Stimulated activated naive B cell treated with anti-CD40 and anti-IgM and Interleukin-4, amounts not matched to agents 10 μg/mL and 1 μg/mL and 100 μg/mL, for 72 hours (primary cell): ENCODE results near the gene USPL1.

Experiments used
- ATAC-seq, 2 donors: fragments of 150-1000 bp; cut with Tn5 transposase; replicated peaks; 2 replicates each; pipeline ENCODE4 v1.10.0; 2021; ENCODE audit warnings: moderate library complexity in 1 of 2
- DNase-seq: peaks from one replicate; pipeline ENCODE4 v3.0.0; 2021
- H3K27ac Mint-ChIP-seq: one replicate; pipeline ENCODE4 v1.8.0; 2022; ENCODE audit warnings: mild to moderate bottlenecking, mixed read lengths
- H3K27me3 Mint-ChIP-seq, 2 donors: one replicate each; pipeline ENCODE4 v1.8.0; 2022; ENCODE audit warnings: mixed read lengths in 2 of 2
- H3K36me3 Mint-ChIP-seq, 2 donors: one replicate each; pipeline ENCODE4 v1.8.0; 2022; ENCODE audit warnings: mixed read lengths in 2 of 2, mild to moderate bottlenecking in 1 of 2
- H3K4me1 Mint-ChIP-seq, 2 donors: one replicate each; pipeline ENCODE4 v1.8.0; 2022; ENCODE audit warnings: mixed read lengths in 2 of 2, mild to moderate bottlenecking in 1 of 2
- H3K4me3 Mint-ChIP-seq, 2 donors: one replicate each; pipeline ENCODE4 v1.8.0; 2022; ENCODE audit warnings: mild to moderate bottlenecking in 2 of 2, mixed read lengths in 2 of 2, moderate library complexity in 1 of 2
- H3K9me3 Mint-ChIP-seq, 2 donors: one replicate each; pipeline ENCODE4 v1.8.0; 2022; ENCODE audit warnings: mixed read lengths in 2 of 2, mild to moderate bottlenecking in 1 of 2

Gene USPL1

GRCh38 chr13:30654430-30654829, 36.7 kb downstream of the USPL1 start:
- Mint-ChIP-seq H3K27ac (peak overlapping the region; percentile 59), H3K4me1 (peaks cover 15 to 31% of the 10 kb centered on the region in 2 donors), H3K9me3 (peaks cover under 1 to 2% of the 10 kb centered on the region in 2 donors), H3K36me3 (peaks cover 61 to 72% of the 10 kb centered on the region in 2 donors), H3K27me3 (no peaks in the 10 kb centered on the region), H3K4me3 (no peak overlapping the region)
- ATAC-seq (no peak), DNase-seq (no peak)

GRCh38 chr13:30656178-30656577, 38.5 kb downstream of the USPL1 start:
- H3K27me3 Mint-ChIP-seq: no peaks in the 10 kb centered on the region
- H3K4me3 Mint-ChIP-seq: no peak overlapping the region
- no peak for ATAC-seq
- peaks cover 52 to 67% of the 10 kb centered on the region in 2 donors for H3K36me3 Mint-ChIP-seq
- peak overlapping the region; percentile 42 for H3K27ac Mint-ChIP-seq
- H3K4me1 Mint-ChIP-seq: peaks cover 21 to 37% of the 10 kb centered on the region in 2 donors
- H3K9me3 Mint-ChIP-seq: peaks cover 4 to 6% of the 10 kb centered on the region in 2 donors
- no peak for DNase-seq

- ATAC-seq (peak; percentile 9 to 19), DNase-seq (no peak)
- H3K27me3 Mint-ChIP-seq: no peaks in the 10 kb centered on the region
- peaks cover 41 to 56% of the 10 kb centered on the region in 2 donors for H3K36me3 Mint-ChIP-seq
- H3K9me3 Mint-ChIP-seq: peaks cover 7 to 10% of the 10 kb centered on the region in 2 donors
- peak overlapping the region; percentile 95 for H3K27ac Mint-ChIP-seq
- peaks cover 25% of the 10 kb centered on the region in 2 donors for H3K4me1 Mint-ChIP-seq
- peak overlapping the region; percentile 51 to 61 for H3K4me3 Mint-ChIP-seq
Measured at GRCh38 chr13:30659980-30660379, 42.3 kb downstream of the USPL1 start.

- Mint-ChIP-seq H3K27me3 (no peaks in the 10 kb centered on the region), H3K4me1 (peaks cover 25% of the 10 kb centered on the region in 2 donors), H3K36me3 (peaks cover 38 to 53% of the 10 kb centered on the region in 2 donors), H3K27ac (no peak overlapping the region), H3K9me3 (peaks cover 7 to 10% of the 10 kb centered on the region in 2 donors), H3K4me3 (no peak overlapping the region)
- DNase-seq: no peak
- no peak for ATAC-seq
Measured at GRCh38 chr13:30660796-30661195, 43.1 kb downstream of the USPL1 start.

- Mint-ChIP-seq H3K4me1 (peaks cover 6 to 14% of the 10 kb centered on the region in 2 donors), H3K27me3 (no peaks in the 10 kb centered on the region), H3K36me3 (peaks cover 7 to 20% of the 10 kb centered on the region in 2 donors), H3K27ac (no peak overlapping the region), H3K4me3 (no peak overlapping the region), H3K9me3 (peaks cover 2 to 5% of the 10 kb centered on the region in 2 donors)
- DNase-seq (no peak), ATAC-seq (no peak)
Measured at GRCh38 chr13:30664689-30665275, 47.1 kb downstream of the USPL1 start.

- H3K36me3 Mint-ChIP-seq: peaks cover 3 to 14% of the 10 kb centered on the region in 2 donors
Measured at GRCh38 chr13:30665638-30666037, 47.9 kb downstream of the USPL1 start.

GRCh38 chr13:30666113-30666512, 48.4 kb downstream of the USPL1 start:
- H3K27me3 Mint-ChIP-seq: no peaks in the 10 kb centered on the region
- H3K9me3 Mint-ChIP-seq: peaks cover 2 to 4% of the 10 kb centered on the region in 2 donors
- H3K36me3 Mint-ChIP-seq: peaks cover 3 to 14% of the 10 kb centered on the region in 2 donors
- H3K27ac Mint-ChIP-seq: no peak overlapping the region
- H3K4me3 Mint-ChIP-seq: no peak overlapping the region
- peaks cover 0 to 13% of the 10 kb centered on the region in 2 donors for H3K4me1 Mint-ChIP-seq
- DNase-seq (no peak), ATAC-seq (no peak)

More at GRCh38 chr13:30665638-30666037, 47.9 kb downstream of the USPL1 start:
- H3K4me3 Mint-ChIP-seq: no peak overlapping the region
- no peak overlapping the region for H3K27ac Mint-ChIP-seq
- DNase-seq (no peak), ATAC-seq (no peak)
- peaks cover 2 to 4% of the 10 kb centered on the region in 2 donors for H3K9me3 Mint-ChIP-seq
- H3K27me3 Mint-ChIP-seq: no peaks in the 10 kb centered on the region
- peaks cover 0 to 10% of the 10 kb centered on the region in 2 donors for H3K4me1 Mint-ChIP-seq

- DNase-seq (no peak), ATAC-seq (no peak)
- H3K4me1 Mint-ChIP-seq: peaks cover 0 to 20% of the 10 kb centered on the region in 2 donors
- H3K27ac Mint-ChIP-seq: no peak overlapping the region
- peaks cover 2 to 4% of the 10 kb centered on the region in 2 donors for H3K9me3 Mint-ChIP-seq
- no peaks in the 10 kb centered on the region for H3K27me3 Mint-ChIP-seq
- H3K4me3 Mint-ChIP-seq: no peak overlapping the region
- peaks cover 3 to 11% of the 10 kb centered on the region in 2 donors for H3K36me3 Mint-ChIP-seq
Measured at GRCh38 chr13:30667014-30667413, 49.3 kb downstream of the USPL1 start.

GRCh38 chr13:30668312-30668711, 50.6 kb downstream of the USPL1 start:
- H3K36me3 Mint-ChIP-seq: peaks cover 0 to under 1% of the 10 kb centered on the region in 2 donors
- ATAC-seq (no peak), DNase-seq (no peak)
- H3K4me3 Mint-ChIP-seq: no peak overlapping the region
- H3K9me3 Mint-ChIP-seq: peaks cover 0 to under 1% of the 10 kb centered on the region in 2 donors
- peaks cover under 1 to 13% of the 10 kb centered on the region in 2 donors for H3K4me1 Mint-ChIP-seq
- no peaks in the 10 kb centered on the region for H3K27me3 Mint-ChIP-seq
- H3K27ac Mint-ChIP-seq: no peak overlapping the region

GRCh38 chr13:30671271-30671815, 53.6 kb downstream of the USPL1 start:
- H3K4me1 Mint-ChIP-seq: peaks cover 22 to 28% of the 10 kb centered on the region in 2 donors
- no peak overlapping the region for H3K4me3 Mint-ChIP-seq
- H3K9me3 Mint-ChIP-seq: peaks cover 0 to 2% of the 10 kb centered on the region in 2 donors

GRCh38 chr13:30673669-30674521, 56.2 kb downstream of the USPL1 start:
- Mint-ChIP-seq H3K36me3 (peaks cover 0 to 7% of the 10 kb centered on the region in 2 donors), H3K27ac (peak overlapping the region; percentile 98)

More at GRCh38 chr13:30671271-30671815, 53.6 kb downstream of the USPL1 start:
- Mint-ChIP-seq H3K27me3 (no peaks in the 10 kb centered on the region), H3K27ac (no peak overlapping the region), H3K36me3 (peaks cover 0 to 7% of the 10 kb centered on the region in 2 donors)
- DNase-seq (no peak), ATAC-seq (no peak)

GRCh38 chr13:30675717-30676116, 58.0 kb downstream of the USPL1 start:
- ATAC-seq (no peak), DNase-seq (no peak)
- Mint-ChIP-seq H3K4me1 (peaks cover 34 to 38% of the 10 kb centered on the region in 2 donors), H3K27me3 (no peaks in the 10 kb centered on the region), H3K36me3 (peaks cover 0 to 7% of the 10 kb centered on the region in 2 donors), H3K4me3 (no peak overlapping the region), H3K9me3 (peaks cover 0 to 2% of the 10 kb centered on the region in 2 donors), H3K27ac (peak overlapping the region; percentile 49)

More at GRCh38 chr13:30673669-30674521, 56.2 kb downstream of the USPL1 start:
- DNase-seq: peak; percentile 90
- H3K4me1 Mint-ChIP-seq: peaks cover 28 to 29% of the 10 kb centered on the region in 2 donors
- H3K9me3 Mint-ChIP-seq: peaks cover 0 to 2% of the 10 kb centered on the region in 2 donors
- ATAC-seq: peak; percentile 92
- H3K27me3 Mint-ChIP-seq: no peaks in the 10 kb centered on the region
- H3K4me3 Mint-ChIP-seq: peak overlapping the region; percentile 80 to 88

GRCh38 chr13:30676672-30677071, 59.0 kb downstream of the USPL1 start:
- Mint-ChIP-seq H3K27ac (no peak overlapping the region), H3K27me3 (no peaks in the 10 kb centered on the region), H3K36me3 (peaks cover 0 to 7% of the 10 kb centered on the region in 2 donors), H3K9me3 (peaks cover 0 to 2% of the 10 kb centered on the region in 2 donors), H3K4me1 (peaks cover 26 to 38% of the 10 kb centered on the region in 2 donors), H3K4me3 (no peak overlapping the region)
- DNase-seq (no peak), ATAC-seq (no peak)
